ENCODE results near the gene GRAMD1C. TPM values are rescaled to one million over a fixed set of nuclear protein-coding genes. Genes with fewer than 3 reads are reported as not detected.
"Not testable (repeated sequence)": the region's sequence is repeated elsewhere in the genome, so short reads cannot be mapped to it uniquely, and the experiment has no call there.

Gene GRAMD1C
- 7.3 TPM for total RNA-seq

DNA sequence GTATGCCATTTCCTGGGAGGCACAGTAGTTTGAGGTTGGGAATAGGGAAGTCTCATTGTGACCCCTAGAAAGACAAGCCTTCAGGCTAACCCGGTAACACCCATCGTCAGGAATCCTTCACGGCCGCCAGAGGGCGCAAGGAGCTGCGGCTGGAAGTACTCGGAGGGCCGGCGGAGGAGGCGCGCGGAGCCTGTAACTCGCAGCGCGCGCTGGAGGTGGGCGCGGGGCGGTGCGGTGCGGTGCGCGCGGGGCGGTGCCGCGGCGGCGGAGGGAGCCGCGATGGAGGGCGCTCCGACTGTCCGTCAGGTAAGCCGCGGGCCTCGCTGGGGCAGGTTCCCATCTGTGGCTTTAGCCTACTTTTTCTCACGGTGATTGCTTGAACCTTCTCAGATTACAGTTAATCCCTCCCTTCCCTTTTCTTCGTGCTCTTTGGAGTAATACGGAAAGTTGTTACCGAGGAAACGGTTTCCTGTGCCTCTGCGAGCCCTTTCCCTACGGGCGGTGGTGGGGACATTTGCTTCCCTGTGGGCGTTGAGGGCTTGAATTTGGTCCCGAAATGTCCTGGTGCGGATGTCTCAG is at the start of gene GRAMD1C:
GRAMD1C (plus strand) TSS at position 158 of the 579 bp plus-strand sequence; CDS start at position 280, 122 bp downstream.
- peak; percentile 95 for DNase-seq

GRCh38 chr3:113791381-113791780 is 47.2 kb upstream of the GRAMD1C start:
- DNase-seq: no peak

DNA sequence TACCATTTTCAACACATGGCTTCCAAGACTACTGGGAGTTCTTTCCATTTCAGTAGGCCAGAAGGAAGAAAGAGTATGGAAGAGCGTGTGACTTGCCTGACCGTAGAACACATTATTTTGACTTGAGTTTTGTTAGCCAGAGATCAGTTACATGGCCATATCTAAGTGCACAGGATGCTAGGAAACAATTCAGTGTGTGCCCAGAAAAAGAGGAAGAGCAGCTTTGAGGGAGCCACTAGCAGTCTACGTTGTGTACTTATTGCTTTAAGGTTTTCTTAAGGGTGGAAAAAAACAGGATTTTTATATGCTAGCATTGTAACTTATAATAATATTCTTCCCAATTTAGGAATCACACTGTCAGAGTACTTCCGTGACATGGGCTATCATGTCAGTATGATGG is 44.1 kb upstream of the GRAMD1C start:
- DNase-seq: no peak

DNA sequence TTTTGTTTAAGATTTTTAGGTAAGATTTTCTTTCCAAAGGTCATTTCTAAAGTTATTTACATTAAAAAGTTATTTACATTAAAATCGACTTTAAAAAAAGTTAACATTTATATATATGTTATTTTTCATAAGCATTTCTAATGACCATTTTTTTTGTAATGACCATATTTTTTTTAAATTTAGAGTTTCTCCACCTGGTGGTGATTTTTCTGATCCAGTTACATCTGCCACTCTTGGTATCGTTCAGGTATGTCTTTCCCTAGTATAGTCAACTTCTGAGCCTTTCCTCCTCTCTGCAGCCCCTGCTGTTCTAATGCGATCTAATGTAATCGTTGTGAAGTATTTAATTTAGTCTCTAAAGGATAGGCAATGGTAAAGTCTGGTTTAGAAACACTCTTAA is 42.9 kb upstream of the GRAMD1C start:
- DNase-seq: no peak

- no peak for DNase-seq
These were observed 35.7 kb upstream of the GRAMD1C start for GRCh38 chr3:113802795-113803455.

DNA sequence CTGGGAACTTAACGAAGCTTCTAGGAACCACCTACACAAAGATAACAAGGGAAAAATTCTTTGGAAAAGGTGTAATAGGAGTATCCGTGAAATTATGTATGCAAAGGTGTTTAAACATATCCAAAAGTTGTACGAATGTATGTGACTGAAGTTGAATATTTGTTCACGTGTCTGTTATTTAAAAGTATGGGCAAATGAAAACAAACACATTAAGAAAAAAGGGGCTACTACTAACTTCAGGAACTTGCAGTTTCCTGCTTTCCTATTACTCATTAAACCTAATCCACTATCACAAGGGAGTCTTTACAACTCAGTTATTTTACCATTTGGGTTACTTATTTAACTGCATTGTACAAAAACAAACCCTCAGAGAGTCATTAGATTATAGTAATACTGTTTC is 33.9 kb upstream of the GRAMD1C start:
- DNase-seq: no peak

DNA sequence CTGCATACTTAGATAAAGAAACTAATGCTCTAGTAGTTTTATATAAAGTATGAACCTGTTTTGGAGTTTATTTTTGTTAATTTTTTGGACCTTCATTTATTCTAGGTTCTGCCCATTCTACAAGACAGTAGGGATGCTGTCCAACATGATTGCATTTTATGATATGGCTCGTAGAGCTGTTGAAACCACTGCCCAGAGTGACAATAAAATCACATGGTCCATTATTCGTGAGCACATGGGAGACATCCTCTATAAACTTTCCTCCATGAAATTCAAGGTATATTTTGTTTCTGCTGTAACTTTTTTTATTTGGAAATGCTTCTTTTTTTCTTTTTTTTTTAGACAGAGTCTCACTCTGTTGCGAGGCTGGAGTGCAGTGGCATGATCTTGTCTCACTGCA is 33.3 kb upstream of the GRAMD1C start:
- no peak for DNase-seq

- no peak for DNase-seq
These were observed 25.7 kb upstream of the GRAMD1C start for GRCh38 chr3:113812854-113813253.

- no peak for DNase-seq
These were observed 18.7 kb upstream of the GRAMD1C start for GRCh38 chr3:113819866-113820265.

DNA sequence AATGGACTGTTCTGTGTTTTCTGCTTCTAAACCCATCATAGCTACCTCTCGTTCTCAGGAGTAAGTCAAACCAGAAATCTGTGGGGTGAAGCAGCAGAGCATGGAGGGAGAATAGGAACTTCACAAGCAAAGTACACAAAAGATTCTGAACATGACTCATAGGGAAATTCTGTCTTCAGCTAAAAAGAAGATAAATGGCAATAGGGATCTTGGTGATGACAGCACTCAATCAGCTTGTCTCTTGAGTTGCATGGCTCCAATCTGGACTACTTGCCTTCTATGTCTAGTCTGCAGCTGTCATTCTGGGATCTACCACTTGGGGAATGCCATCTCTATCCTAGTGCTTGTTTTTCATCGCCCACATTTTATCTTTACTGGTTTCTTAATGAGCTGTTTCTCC is 13.5 kb upstream of the GRAMD1C start:
- no peak for DNase-seq

- no peak for DNase-seq
These were observed 10.0 kb upstream of the GRAMD1C start for GRCh38 chr3:113828600-113828999.

DNA sequence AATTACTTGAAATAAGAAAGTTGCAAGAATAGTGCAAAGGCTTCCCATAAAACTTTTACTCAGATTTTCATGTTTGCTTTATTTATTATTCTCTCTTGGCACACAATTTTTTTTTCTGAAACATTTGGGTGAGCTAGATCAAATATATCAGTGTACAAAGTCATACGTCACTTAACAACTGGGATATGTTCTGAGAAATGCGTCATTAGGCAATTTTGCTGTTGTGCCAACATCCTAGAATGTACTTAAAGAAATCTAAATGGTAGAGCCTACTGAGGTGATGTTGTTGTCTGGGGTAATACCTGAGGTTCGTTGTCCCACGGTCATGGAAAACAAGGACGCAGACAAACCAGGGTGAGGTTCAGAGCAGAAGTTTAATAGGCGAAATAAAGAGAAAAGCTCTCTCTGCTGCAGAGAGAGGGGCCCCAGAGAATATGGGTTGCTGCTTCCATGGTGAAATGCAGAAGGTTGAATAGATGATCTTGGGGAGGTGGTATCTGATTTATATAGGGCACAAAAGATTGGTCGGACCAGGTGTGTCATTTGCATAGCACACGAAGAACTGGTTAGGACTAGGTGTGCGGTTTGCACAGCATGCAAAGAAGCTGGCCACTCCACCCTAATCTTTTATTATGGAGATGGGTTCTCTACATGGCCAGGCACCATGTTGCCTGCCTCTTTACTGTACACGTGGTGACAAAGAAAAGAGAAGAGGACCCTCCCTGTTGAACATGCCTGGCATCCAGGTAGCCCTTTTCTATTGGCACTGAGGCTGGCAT is 8.8 kb upstream of the GRAMD1C start:
- DNase-seq: no peak

- DNase-seq: no peak
These were observed 7.6 kb upstream of the GRAMD1C start for GRCh38 chr3:113831103-113831355.

DNA sequence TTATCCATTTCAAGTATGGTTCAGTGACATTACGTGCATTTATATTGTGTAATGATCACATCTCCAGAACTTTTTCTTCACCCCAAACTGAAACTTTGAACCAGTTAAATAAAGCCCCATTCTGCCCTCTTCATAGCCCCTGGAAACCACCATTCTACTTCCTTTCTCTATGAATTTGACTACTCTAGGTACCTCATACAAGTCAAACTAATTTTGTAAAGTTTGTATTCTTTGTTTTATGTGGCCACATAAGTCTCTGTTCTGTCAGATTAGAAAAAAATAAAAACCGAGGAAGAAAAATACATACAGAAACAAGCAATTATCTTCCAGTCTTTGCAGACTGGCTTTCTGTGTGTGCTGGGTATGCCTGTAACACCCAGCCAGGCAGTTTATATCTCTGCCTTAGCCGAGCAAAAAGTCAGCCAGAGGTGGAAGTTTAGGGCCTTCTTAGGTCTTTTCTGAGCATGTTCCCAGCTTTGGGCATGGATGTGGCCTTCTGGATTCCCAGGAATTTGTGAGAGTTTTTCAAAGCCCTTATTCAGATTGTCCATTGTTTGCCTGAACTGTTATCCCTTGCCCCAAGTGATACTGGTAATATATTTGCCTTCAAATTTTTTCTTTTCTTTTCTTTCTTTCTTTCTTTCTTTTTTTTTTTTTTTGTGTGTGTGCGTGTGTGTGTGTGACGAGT is 6.0 kb upstream of the GRAMD1C start:
- no peak for DNase-seq

- DNase-seq: no peak
These were observed 3.6 kb upstream of the GRAMD1C start for GRCh38 chr3:113834983-113835382.

DNA sequence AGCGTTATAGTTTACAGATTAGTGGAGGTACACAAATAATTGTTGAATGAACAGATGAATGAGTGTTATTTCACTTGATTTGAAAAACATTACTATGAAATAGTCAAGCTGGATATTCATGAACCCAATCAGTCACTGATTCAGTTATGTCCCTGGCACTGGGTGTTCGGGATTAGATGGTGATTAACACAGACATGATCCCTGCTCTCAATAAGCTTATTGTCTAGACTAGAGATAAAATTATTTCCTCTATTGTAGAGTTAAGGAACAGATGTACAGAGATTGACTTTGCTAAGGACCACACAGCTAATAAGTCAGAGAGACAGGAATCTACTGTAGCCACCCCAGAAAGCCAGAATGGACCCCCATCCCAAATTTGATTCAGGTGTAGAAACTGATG is 963 bp downstream of the GRAMD1C start:
- DNase-seq: no peak

DNA sequence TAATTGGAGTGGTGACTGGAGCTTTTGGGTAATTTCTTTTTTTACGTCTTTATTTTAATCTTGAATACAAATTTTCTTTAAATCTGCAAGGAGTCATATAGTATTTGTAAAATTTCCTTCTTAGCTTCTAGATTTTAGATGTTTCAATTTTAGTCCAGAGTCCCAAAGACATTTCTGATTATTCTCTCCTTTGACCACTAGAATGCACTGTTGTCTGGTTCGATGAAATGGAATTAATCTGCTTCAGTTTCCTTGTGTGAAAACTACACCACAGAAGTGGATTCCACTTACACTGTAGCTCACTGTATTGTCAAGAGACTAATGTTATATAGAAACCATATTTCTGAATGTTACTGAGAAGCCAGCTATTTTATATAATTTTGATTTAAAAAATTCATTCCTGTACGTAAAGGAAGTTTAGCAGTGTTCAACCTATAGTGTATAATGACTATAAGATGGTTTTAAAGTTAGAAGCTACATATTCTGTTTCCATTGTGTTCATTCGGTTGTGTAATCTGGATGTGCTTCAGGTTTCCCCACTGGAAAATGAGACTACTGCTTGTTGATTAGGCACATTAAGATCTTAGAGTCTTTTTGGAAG is 6.1 kb downstream of the GRAMD1C start:
- DNase-seq: peak; percentile 59

DNA sequence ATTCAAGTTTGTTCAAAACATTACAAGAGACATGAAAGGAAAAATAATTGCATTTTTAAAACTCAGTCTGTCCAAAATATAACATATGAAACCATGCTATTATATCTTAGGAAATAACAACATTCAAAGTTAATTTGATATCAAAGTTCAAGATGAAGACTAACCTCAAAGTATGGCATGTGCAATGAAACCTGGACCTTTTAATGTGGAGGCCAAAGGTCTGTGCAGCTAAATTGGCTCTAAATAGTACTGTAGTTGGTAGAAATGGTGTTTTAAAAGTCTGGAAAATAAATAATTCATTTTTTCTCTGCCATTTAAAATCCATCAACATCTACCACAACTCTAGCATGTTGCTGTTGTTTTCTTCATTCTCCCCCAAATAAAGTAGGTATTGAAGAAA is 8.7 kb downstream of the GRAMD1C start:
- DNase-seq: no peak

DNA sequence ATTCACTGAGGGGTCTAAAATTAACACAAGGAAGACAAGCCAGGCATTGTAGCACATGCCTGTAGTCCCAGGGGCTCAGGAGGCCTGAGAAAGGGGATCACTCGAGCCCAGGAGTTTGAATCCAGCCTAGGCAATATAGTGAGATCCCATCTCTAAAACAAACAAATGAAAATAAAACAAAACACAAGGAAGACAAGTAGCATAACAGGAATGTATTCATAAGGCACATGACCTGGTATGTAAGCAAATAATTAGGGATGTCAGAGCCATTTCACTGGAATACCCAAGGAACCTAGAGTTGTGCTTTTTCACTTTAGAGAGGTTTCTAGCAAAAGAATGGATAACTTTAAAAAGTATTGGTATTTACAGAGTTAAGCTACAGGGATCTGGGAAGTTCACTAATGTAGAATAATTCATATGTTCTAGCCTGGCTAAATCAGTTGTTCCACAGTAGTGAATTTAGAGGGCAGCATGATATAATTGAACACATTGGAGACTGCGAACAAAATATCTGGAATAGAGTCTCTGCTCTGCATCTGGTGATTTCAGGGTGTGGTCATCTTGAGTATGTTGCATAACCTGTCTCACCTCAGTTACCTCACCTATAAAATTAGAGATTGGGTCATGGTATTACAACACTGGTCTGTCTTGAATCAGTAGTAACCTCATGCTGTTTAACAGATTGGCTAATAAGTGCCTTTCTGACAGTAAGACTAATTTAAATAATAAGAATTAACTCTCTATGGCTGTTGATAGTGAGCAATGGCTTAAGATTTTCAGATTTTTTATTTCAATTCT is 9.3 kb downstream of the GRAMD1C start:
- DNase-seq: no peak

GRCh38 chr3:113849071-113849470 is 10.5 kb downstream of the GRAMD1C start:
- DNase-seq: not testable (repeated sequence)

DNA sequence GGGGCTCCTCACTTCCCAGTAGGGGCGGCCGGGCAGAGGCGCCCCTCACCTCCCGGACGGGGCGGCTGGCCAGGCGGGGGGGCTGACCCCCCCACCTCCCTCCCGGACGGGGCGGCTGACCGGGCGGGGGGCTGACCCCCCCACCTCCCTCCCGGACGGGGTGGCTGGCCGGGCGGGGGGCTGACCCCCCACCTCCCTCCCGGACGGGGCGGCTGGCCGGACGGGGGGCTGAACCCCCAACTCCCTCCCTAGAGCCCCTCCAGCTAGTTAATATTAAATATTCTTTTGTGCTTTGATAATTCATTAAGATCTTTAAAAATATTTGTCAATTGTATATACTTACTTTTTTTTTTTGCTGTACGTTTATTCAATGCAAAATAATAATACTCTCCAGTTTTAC is 11.3 kb downstream of the GRAMD1C start:
- DNase-seq: not testable (repeated sequence)

GRCh38 chr3:113850391-113850790 is 11.8 kb downstream of the GRAMD1C start:
- DNase-seq: not testable (repeated sequence)
